Rectal smooth muscle tissue (tissue), 1 donor: ENCODE results near the gene PABPN1.

Experiments
- H3K27ac ChIP-seq: one replicate; pipeline ENCODE4 v1.7.0; 2013; ENCODE audit warnings: low read depth, low read length, inconsistent platforms
- H3K27me3 ChIP-seq: one replicate; pipeline ENCODE4 v1.7.0; 2013; ENCODE audit warnings: low read length; ENCODE audit not compliant: control insufficient read depth, insufficient read depth
- H3K36me3 ChIP-seq: one replicate; pipeline ENCODE4 v1.7.0; 2013; ENCODE audit warnings: low read length; ENCODE audit not compliant: control insufficient read depth, insufficient read depth
- H3K4me1 ChIP-seq: one replicate; pipeline ENCODE4 v1.7.0; 2013; ENCODE audit warnings: low read length; ENCODE audit not compliant: control insufficient read depth, insufficient read depth
- H3K4me3 ChIP-seq: one replicate; pipeline ENCODE4 v1.7.0; 2013; ENCODE audit warnings: low read length
- H3K9ac ChIP-seq: one replicate; pipeline ENCODE4 v1.7.0; 2013; ENCODE audit warnings: low read length

The PABPN1 gene

DNA sequence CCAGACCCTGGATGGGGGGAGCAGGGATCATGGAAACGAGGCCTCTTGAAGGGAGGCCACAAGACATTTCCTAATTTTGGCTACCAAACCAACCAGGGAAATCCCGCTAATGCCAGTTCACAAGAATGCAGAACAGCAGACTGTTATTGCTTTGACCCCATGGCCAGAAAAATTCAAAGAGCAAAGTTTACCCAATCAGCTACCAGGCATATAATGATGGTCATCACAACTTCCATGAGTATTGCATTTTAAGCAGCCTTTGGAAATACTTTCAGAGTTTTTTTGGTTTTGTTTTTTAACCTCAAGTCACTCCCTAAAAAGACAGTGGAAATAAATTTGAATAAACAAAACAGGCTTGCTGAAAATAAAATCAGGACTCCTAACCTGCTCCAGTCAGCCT, 51.3 kb downstream of the PABPN1 start, which contains the start of gene IL25:
TSS of gene IL25 (plus strand) at position 301 of the 400 bp plus-strand sequence.
- no peak within 1 kb of the TSS for H3K9ac ChIP-seq
- H3K36me3 ChIP-seq = no peaks in the 10 kb centered on the region
- no peak within 1 kb of the TSS for H3K4me3 ChIP-seq
- H3K27me3 ChIP-seq = no peaks in the 10 kb centered on the region
- H3K27ac ChIP-seq = no peak within 1 kb of the TSS
- no peaks in the 10 kb centered on the region for H3K4me1 ChIP-seq

DNA sequence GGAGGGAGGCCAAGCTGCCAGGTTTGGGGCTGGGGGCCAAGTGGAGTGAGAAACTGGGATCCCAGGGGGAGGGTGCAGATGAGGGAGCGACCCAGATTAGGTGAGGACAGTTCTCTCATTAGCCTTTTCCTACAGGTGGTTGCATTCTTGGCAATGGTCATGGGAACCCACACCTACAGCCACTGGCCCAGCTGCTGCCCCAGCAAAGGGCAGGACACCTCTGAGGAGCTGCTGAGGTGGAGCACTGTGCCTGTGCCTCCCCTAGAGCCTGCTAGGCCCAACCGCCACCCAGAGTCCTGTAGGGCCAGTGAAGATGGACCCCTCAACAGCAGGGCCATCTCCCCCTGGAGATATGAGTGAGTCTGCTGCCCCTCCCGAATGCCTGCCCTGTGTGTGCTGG, 51.8 kb downstream of the PABPN1 start:
- Histone ChIP-seq H3K36me3 (no peaks in the 10 kb centered on the region), H3K4me1 (no peaks in the 10 kb centered on the region), H3K27me3 (no peaks in the 10 kb centered on the region), H3K27ac (no peak overlapping the region), H3K4me3 (no peak overlapping the region), H3K9ac (no peak overlapping the region)
